Endodermal cell (in vitro differentiated cells): ENCODE results near the gene PRDX2. TPM values are rescaled to one million over a fixed set of nuclear protein-coding genes. Genes with fewer than 3 reads are reported as not detected.
A peak's percentile ranks its signal among the peaks of the same experiment; 100 is the strongest.

ENCODE experiments used
- DNase-seq: peaks from one replicate; pipeline ENCODE4 v3.0.0-alpha.2; 2017
- H3K27ac ChIP-seq: 2 replicates; pipeline ENCODE4 v1.5.1; 2013; ENCODE audit warnings: mild to moderate bottlenecking, low read depth, low read length, moderate library complexity
- H3K27me3 ChIP-seq: 2 replicates; pipeline ENCODE4 v1.6.1; 2013; ENCODE audit warnings: mild to moderate bottlenecking, low read length, moderate library complexity; ENCODE audit not compliant: insufficient read depth, control insufficient read depth, poor library complexity, severe bottlenecking
- H3K36me3 ChIP-seq: 2 replicates; pipeline ENCODE4 v1.7.0; 2013; ENCODE audit warnings: mild to moderate bottlenecking, low read length, moderate library complexity; ENCODE audit not compliant: control insufficient read depth, insufficient read depth
- H3K4me1 ChIP-seq: one replicate; pipeline ENCODE4 v1.7.0; 2013; ENCODE audit warnings: low read length; ENCODE audit not compliant: control insufficient read depth, insufficient read depth
- H3K4me3 ChIP-seq: 2 replicates; pipeline ENCODE4 v1.5.1; 2013; ENCODE audit warnings: mild to moderate bottlenecking, low read length, moderate library complexity
- H3K9ac ChIP-seq: 2 replicates; pipeline ENCODE4 v1.6.1; 2013; ENCODE audit warnings: mild to moderate bottlenecking, low read length, moderate library complexity; ENCODE audit not compliant: poor library complexity, severe bottlenecking; ENCODE audit errors: extremely low read depth
- H3K9me3 ChIP-seq: 2 replicates; pipeline ENCODE4 v1.6.1; 2013; ENCODE audit warnings: mild to moderate bottlenecking, low read length, moderate library complexity; ENCODE audit not compliant: control insufficient read depth
- H3K27ac Mint-ChIP-seq: 2 replicates; pipeline ENCODE4 v1.8.0; 2020; ENCODE audit warnings: mixed read lengths
- H3K27me3 Mint-ChIP-seq: 2 replicates; pipeline ENCODE4 v1.8.0; 2021; ENCODE audit warnings: mild to moderate bottlenecking, mixed read lengths; ENCODE audit not compliant: insufficient read depth
- H3K36me3 Mint-ChIP-seq: 2 replicates; pipeline ENCODE4 v1.8.0; 2020; ENCODE audit warnings: low read depth, mixed read lengths
- H3K4me1 Mint-ChIP-seq: 2 replicates; pipeline ENCODE4 v1.8.0; 2020; ENCODE audit warnings: mixed read lengths
- H3K4me3 Mint-ChIP-seq: 2 replicates; pipeline ENCODE4 v1.8.0; 2020; ENCODE audit warnings: mild to moderate bottlenecking, moderate library complexity, mixed read lengths
- H3K9me3 Mint-ChIP-seq: 2 replicates; pipeline ENCODE4 v1.8.0; 2020; ENCODE audit warnings: mild to moderate bottlenecking, mixed read lengths
- WGBS, 2 experiments: methylation state at CpG; one replicate each; pipeline versions ENCODE4 v1.1.5 to v1.1.7; 2013; ENCODE audit warnings: missing lambda C conversion rate in 2 of 2, mixed read lengths in 1 of 2; ENCODE audit not compliant: insufficient coverage in 1 of 2, insufficient read length in 1 of 2; 5-methylcytosine and 5-hydroxymethylcytosine counted together
- total RNA-seq, 2 donors: library from RNA; stranded (reverse); fragmentation: NEBNext Ultra II Directional in 1 of 2; extraction: Animal tissue kit (Norgen Biotek cat#: 25700) in 1 of 2; gene quantifications; 2 replicates in 1 of 2; 3 replicates in 1 of 2; pipeline ENCODE4 v1.2.1, GENCODE V29; 2021
- TF ChIP-seq, protein P1 (sequence below): fragments of 200-600 bp; sonication (generic); conservative IDR thresholded peaks from 2 replicates; pipeline ENCODE4 v1.5.0; 2021; ENCODE audit warnings: antibody characterized with exemption, mild to moderate bottlenecking

Gene PRDX2
- total RNA-seq, 2 donors from 2014 or later, result 429 to 507 TPM

DNA sequence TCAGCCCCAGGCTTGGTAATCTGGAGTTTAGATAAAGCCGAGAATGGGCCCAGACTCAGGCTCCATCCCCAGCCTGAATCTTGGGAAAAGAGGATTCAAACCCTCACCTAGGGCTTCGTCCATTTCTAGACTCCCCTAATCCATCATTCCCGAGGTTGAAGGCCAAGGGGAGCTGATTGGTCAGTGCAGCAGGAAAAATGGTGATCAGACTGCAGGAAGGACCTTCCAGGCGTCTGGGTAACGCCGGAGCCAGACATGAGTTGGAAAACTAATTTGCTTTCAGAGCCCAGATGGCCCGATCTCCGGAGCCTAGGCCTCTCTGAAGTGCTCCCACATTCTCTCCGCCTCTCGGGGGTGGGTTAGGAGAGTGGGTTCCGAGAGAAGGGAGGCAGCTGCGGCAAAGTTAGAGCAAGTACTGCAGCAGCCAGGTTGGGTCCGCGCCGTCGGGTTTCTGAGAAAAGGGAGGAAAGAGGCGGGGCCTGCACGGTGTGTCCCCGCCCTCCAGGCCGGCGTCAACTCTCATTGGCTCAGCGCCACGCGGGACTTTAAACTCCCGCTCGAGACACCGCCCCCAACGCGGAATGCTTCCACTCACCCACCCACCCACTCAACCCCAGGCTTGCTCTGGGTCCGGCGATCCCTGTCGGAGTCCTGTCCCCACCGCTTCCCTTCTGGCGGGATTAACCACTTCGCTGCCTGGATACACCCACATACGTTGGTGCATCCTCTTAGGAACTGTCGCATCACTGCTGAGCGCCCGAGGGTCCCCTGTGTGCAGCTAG lies 33.6 kb upstream of the PRDX2 start:
- H3K9ac ChIP-seq, result no peak overlapping the region
- Mint-ChIP-seq H3K4me3 (peak overlapping the region; percentile 52), H3K27ac (no peak overlapping the region), H3K9me3 (no peaks in the 10 kb centered on the region), H3K4me1 (peaks cover 4% of the 10 kb centered on the region), H3K36me3 (no peaks in the 10 kb centered on the region), H3K27me3 (peaks cover 89% of the 10 kb centered on the region)
- WGBS, 2 experiments, result 25 to 30% methylated on average over 19 to 39 of the region's 39 CpGs
- TF ChIP-seq, protein P1, sequence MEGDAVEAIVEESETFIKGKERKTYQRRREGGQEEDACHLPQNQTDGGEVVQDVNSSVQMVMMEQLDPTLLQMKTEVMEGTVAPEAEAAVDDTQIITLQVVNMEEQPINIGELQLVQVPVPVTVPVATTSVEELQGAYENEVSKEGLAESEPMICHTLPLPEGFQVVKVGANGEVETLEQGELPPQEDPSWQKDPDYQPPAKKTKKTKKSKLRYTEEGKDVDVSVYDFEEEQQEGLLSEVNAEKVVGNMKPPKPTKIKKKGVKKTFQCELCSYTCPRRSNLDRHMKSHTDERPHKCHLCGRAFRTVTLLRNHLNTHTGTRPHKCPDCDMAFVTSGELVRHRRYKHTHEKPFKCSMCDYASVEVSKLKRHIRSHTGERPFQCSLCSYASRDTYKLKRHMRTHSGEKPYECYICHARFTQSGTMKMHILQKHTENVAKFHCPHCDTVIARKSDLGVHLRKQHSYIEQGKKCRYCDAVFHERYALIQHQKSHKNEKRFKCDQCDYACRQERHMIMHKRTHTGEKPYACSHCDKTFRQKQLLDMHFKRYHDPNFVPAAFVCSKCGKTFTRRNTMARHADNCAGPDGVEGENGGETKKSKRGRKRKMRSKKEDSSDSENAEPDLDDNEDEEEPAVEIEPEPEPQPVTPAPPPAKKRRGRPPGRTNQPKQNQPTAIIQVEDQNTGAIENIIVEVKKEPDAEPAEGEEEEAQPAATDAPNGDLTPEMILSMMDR, result no peak
- no peak overlapping the region for H3K4me3 ChIP-seq
- peaks cover 80% of the 10 kb centered on the region for H3K27me3 ChIP-seq
- no peaks in the 10 kb centered on the region for H3K36me3 ChIP-seq
- H3K9me3 ChIP-seq, result no peaks in the 10 kb centered on the region
- H3K4me1 ChIP-seq, result no peaks in the 10 kb centered on the region
- no peak overlapping the region for H3K27ac ChIP-seq
- peak; percentile 83 for DNase-seq

DNA sequence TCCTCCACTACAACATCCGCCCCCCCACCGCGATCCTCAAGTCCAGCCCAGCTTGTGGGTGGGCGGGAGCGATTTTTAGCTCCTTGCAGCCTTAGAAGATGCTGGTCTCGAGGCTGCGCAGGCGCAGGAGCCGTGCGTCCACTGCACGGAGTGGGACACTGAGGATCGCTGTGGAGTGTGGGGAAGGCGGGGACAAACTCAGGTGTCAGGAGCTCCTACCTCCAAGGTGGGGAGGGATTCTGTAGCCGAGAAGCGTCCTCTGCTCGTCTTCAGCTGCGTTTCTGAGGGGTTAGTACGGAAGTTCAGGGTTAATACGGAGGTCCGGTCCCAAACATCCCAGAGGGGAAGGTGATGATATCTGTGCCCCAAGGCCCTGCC lies 33.0 kb upstream of the PRDX2 start, which contains the start of gene RTBDN:
RTBDN (minus strand) TSS at position 14 of the 378 bp plus-strand sequence. CDS start 4,600 bp downstream, outside the sequence.
- peaks cover 90% of the 10 kb centered on the region for H3K27me3 Mint-ChIP-seq
- H3K4me3 ChIP-seq, result peak within 1 kb of the TSS; percentile 71
- peaks cover 4% of the 10 kb centered on the region for H3K4me1 Mint-ChIP-seq
- H3K9ac ChIP-seq, result no peak within 1 kb of the TSS
- WGBS, 2 experiments, result 15 to 30% methylated on average over 10 to 20 of the region's 20 CpGs
- H3K36me3 Mint-ChIP-seq, result no peaks in the 10 kb centered on the region
- H3K9me3 Mint-ChIP-seq, result no peaks in the 10 kb centered on the region
- H3K27ac Mint-ChIP-seq, result no peak within 1 kb of the TSS
- no peaks in the 10 kb centered on the region for H3K36me3 ChIP-seq
- H3K4me1 ChIP-seq, result no peaks in the 10 kb centered on the region
- H3K9me3 ChIP-seq, result no peaks in the 10 kb centered on the region
- no peak for DNase-seq
- no peak within 1 kb of the TSS for H3K27ac ChIP-seq
- peak within 1 kb of the TSS; percentile 52 for H3K4me3 Mint-ChIP-seq
- TF ChIP-seq, protein P1, result no peak
- H3K27me3 ChIP-seq, result peaks cover 79% of the 10 kb centered on the region

DNA sequence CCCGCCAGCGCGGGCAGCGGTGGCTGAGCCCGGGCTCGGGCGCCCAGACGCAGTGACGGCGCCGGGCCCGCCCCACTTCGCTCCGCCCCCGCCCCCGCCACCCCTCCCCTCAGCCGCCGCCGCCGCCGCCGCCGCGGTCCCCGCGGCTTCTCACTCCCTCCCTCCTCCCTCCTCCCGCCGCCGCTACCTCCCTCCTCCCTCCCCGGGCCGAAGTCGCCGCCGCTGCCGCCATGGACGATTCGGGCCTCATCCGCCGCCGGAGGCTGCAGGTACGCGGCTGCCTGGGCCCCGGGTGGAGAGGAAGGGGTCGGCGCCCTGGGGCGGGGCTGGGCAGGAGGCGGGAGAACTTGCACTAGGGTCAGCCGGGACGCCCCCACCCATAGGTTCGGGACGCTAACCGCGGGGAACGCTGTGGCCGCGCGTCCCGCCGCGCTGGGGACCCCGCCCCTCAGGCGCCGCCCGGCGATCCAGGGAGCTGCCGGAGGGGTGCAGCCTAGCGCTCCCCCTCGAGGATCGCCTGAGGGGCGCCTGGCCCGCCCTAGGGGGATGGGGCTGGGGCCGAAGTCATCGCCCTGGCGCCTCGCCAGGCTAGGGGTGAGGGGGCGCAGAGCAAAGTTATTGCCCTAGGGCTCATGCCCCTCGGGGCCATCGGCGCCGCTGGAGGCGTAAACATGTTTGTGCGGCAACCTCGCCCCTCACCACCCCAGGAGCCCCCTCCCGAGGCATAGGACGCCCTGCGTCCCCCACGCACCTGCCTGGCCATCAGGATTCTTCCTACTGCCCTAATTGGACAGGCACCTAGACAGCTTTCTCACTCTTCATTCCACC lies 32.4 kb upstream of the PRDX2 start:
- Histone ChIP-seq H3K9ac (no peak overlapping the region), H3K4me3 (peak overlapping the region; percentile 71)
- TF ChIP-seq, protein P1, result no peak

More for the DNA sequence above, 32.4 kb upstream of the PRDX2 start:
- Mint-ChIP-seq H3K9me3 (no peaks in the 10 kb centered on the region), H3K27me3 (peaks cover 87% of the 10 kb centered on the region), H3K4me1 (peaks cover 4% of the 10 kb centered on the region), H3K4me3 (peak overlapping the region; percentile 52), H3K36me3 (no peaks in the 10 kb centered on the region), H3K27ac (no peak overlapping the region)
- H3K4me1 ChIP-seq, result no peaks in the 10 kb centered on the region
- WGBS, 2 experiments, result 1% methylated on average over 20 to 59 of the region's 87 CpGs
- no peaks in the 10 kb centered on the region for H3K36me3 ChIP-seq
- peak; percentile 88 for DNase-seq
- no peaks in the 10 kb centered on the region for H3K9me3 ChIP-seq
- H3K27me3 ChIP-seq, result peaks cover 76% of the 10 kb centered on the region
- H3K27ac ChIP-seq, result no peak overlapping the region
